SK-N-SH (cell line): ENCODE data around the gene EHBP1L1.

Experiments used
- CHD2 ChIP-seq: fragments of 150-350 bp; IDR thresholded peaks from 2 replicates; pipeline ENCODE4 v1.6.1; 2018; ENCODE audit warnings: low read length; ENCODE audit not compliant: partially characterized antibody
- EZH2phosphoT487 ChIP-seq: fragments of 200-600 bp; sonication (generic); IDR thresholded peaks from 2 replicates; pipeline ENCODE4 v1.6.1; 2017; ENCODE audit warnings: low read depth, mixed run types, mild to moderate bottlenecking, antibody characterized with exemption, moderate library complexity, borderline replicate concordance
- POLR2AphosphoS5 ChIP-seq: IDR thresholded peaks from 2 replicates; pipeline ENCODE4 v1.6.1; 2012; ENCODE audit warnings: low read depth, low read length
- SMC3 ChIP-seq: IDR thresholded peaks from 2 replicates; pipeline ENCODE4 v1.6.1; 2012; ENCODE audit warnings: low read depth, low read length, improper control_type of control experiment
- TAF1 ChIP-seq: IDR thresholded peaks from 2 replicates; pipeline ENCODE4 v1.6.1; 2012; ENCODE audit warnings: low read depth, mild to moderate bottlenecking, low read length, moderate library complexity, borderline replicate concordance
- YY1 ChIP-seq: IDR thresholded peaks from 2 replicates; pipeline ENCODE4 v1.4.0; 2012; ENCODE audit warnings: low read depth, mild to moderate bottlenecking
- TF ChIP-seq, protein P1 (sequence below): fragments of 200-600 bp; sonication (generic); IDR thresholded peaks from 2 replicates; pipeline ENCODE4 v1.6.1; 2017; ENCODE audit warnings: antibody characterized with exemption, mild to moderate bottlenecking, moderate library complexity
- TF ChIP-seq, protein P2 (sequence below): fragments of 150-350 bp; IDR thresholded peaks from 2 replicates; pipeline ENCODE4 v1.6.1; 2017; ENCODE audit warnings: antibody characterized with exemption, low read length, low read depth, borderline replicate concordance
- TF ChIP-seq, protein P3 (sequence below): fragments of 150-350 bp; IDR thresholded peaks from 2 replicates; pipeline ENCODE4 v1.6.1; 2016; ENCODE audit warnings: mild to moderate bottlenecking, low read depth, low read length
- TF ChIP-seq, protein P4 (sequence below): IDR thresholded peaks from 2 replicates; pipeline ENCODE4 v1.6.1; 2012; ENCODE audit warnings: mild to moderate bottlenecking, low read depth, low read length, moderate library complexity
- TF ChIP-seq, protein P5 (sequence below): IDR thresholded peaks from 2 replicates; pipeline ENCODE4 v1.4.0; 2012; ENCODE audit warnings: low read depth

DNA sequence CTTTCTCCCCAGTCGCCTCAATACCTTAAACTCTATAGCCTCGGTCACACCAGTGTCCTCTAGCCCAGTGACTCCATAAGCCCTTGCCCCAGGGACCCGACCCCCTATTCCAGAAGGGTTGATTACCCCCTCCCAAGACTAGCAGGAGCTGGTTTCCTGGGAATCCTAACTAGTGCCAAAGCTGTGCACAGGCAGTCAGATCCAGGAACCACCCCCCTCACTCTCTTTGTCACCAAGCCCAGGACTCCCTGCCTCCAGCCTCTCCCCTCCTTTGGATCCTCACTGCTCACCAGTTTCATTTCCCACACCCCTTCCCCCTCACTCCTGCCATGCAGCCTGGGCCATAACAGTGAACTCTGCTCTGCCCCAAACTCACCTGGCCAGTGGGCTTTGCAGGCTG lies 27.5 kb upstream of the EHBP1L1 start:
- TF ChIP-seq, protein P1, sequence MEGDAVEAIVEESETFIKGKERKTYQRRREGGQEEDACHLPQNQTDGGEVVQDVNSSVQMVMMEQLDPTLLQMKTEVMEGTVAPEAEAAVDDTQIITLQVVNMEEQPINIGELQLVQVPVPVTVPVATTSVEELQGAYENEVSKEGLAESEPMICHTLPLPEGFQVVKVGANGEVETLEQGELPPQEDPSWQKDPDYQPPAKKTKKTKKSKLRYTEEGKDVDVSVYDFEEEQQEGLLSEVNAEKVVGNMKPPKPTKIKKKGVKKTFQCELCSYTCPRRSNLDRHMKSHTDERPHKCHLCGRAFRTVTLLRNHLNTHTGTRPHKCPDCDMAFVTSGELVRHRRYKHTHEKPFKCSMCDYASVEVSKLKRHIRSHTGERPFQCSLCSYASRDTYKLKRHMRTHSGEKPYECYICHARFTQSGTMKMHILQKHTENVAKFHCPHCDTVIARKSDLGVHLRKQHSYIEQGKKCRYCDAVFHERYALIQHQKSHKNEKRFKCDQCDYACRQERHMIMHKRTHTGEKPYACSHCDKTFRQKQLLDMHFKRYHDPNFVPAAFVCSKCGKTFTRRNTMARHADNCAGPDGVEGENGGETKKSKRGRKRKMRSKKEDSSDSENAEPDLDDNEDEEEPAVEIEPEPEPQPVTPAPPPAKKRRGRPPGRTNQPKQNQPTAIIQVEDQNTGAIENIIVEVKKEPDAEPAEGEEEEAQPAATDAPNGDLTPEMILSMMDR = no peak
- TF ChIP-seq, protein P2, sequence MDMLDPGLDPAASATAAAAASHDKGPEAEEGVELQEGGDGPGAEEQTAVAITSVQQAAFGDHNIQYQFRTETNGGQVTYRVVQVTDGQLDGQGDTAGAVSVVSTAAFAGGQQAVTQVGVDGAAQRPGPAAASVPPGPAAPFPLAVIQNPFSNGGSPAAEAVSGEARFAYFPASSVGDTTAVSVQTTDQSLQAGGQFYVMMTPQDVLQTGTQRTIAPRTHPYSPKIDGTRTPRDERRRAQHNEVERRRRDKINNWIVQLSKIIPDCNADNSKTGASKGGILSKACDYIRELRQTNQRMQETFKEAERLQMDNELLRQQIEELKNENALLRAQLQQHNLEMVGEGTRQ = no peak
- no peak for TF ChIP-seq POLR2AphosphoS5
- TF ChIP-seq EZH2phosphoT487 = no peak
- TF ChIP-seq SMC3 = no peak
- no peak for TF ChIP-seq CHD2
- TF ChIP-seq, protein P3, sequence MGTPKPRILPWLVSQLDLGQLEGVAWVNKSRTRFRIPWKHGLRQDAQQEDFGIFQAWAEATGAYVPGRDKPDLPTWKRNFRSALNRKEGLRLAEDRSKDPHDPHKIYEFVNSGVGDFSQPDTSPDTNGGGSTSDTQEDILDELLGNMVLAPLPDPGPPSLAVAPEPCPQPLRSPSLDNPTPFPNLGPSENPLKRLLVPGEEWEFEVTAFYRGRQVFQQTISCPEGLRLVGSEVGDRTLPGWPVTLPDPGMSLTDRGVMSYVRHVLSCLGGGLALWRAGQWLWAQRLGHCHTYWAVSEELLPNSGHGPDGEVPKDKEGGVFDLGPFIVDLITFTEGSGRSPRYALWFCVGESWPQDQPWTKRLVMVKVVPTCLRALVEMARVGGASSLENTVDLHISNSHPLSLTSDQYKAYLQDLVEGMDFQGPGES = no peak
- TF ChIP-seq, protein P4, sequence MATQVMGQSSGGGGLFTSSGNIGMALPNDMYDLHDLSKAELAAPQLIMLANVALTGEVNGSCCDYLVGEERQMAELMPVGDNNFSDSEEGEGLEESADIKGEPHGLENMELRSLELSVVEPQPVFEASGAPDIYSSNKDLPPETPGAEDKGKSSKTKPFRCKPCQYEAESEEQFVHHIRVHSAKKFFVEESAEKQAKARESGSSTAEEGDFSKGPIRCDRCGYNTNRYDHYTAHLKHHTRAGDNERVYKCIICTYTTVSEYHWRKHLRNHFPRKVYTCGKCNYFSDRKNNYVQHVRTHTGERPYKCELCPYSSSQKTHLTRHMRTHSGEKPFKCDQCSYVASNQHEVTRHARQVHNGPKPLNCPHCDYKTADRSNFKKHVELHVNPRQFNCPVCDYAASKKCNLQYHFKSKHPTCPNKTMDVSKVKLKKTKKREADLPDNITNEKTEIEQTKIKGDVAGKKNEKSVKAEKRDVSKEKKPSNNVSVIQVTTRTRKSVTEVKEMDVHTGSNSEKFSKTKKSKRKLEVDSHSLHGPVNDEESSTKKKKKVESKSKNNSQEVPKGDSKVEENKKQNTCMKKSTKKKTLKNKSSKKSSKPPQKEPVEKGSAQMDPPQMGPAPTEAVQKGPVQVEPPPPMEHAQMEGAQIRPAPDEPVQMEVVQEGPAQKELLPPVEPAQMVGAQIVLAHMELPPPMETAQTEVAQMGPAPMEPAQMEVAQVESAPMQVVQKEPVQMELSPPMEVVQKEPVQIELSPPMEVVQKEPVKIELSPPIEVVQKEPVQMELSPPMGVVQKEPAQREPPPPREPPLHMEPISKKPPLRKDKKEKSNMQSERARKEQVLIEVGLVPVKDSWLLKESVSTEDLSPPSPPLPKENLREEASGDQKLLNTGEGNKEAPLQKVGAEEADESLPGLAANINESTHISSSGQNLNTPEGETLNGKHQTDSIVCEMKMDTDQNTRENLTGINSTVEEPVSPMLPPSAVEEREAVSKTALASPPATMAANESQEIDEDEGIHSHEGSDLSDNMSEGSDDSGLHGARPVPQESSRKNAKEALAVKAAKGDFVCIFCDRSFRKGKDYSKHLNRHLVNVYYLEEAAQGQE = no peak
- TF ChIP-seq, protein P5, sequence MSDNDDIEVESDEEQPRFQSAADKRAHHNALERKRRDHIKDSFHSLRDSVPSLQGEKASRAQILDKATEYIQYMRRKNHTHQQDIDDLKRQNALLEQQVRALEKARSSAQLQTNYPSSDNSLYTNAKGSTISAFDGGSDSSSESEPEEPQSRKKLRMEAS = no peak
- no peak for TF ChIP-seq YY1
- TF ChIP-seq TAF1 = no peak
